ENCODE measurements around the gene RECQL5. TPM values are rescaled to one million over a fixed set of nuclear protein-coding genes. Genes with fewer than 3 reads are reported as not detected.
"Not testable (repeated sequence)": the region's sequence is repeated elsewhere in the genome, so short reads cannot be mapped to it uniquely, and the experiment has no call there.

Gene RECQL5
- total RNA-seq, 4 donors from 2014 or later: 25.1 to 129 (median 80.3) TPM

DNA sequence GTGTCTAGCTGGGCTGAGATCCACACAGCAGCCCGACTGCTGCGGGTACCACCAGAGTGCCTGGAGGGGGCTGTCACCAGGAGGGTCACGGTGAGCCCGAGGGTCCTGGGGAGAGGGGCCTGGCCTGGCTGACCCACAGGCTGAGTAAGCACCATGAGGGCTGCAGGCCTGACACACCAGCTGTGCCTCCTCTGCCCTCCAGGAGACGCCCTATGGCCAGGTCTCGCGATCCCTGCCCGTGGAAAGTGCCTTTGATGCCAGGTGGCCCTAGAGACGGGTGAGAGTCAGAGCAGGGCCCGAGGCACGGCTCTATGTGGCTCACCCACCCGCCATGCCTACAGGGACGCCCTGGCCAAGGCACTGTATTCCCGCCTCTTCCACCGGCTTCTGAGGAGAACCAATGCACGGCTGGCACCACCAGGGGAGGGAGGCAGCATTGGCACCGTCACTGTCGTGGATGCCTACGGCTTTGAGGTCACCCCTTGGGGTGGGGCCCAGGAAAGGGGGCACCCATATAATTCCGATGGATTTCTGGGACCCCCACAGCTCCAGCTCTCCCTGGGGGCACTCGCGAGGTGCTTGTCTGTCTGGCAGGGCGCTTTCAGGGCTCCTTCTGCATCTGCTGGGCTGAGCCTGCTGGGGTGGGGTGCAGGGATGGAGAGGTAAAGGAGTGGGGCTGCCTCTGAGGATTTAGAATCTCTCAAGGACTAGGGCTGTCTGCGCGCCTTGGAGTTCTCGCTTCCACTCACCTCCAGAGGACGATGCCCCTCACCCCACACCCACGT is 72.3 kb downstream of the RECQL5 start:
- in situ Hi-C loops (cut with MboI; ENCODE audit: low pct_ligation_motif_present in 1 of 4, low pct_unique_long_range_greater_than_20kb in 1 of 4, low sequenced_read_pairs in 3 of 4) (loop anchor here in 1 of 4 donors (10.0 kb wide), 1 partner anchor 170 kb away; no protein-coding TSS in a partner anchor), intact Hi-C loops (cut with DNase I; ENCODE audit: low total_unique reads) (loop anchor here (5.0 kb wide), 1 partner anchor 172 kb away; no protein-coding TSS in a partner anchor)
- WGBS, 2 donors (ENCODE audit: low coverage in 1 of 2): 80% methylated on average over 27 of the region's 28 CpGs; no CpG with 5 or more reads in 1 of the 2 donors

DNA sequence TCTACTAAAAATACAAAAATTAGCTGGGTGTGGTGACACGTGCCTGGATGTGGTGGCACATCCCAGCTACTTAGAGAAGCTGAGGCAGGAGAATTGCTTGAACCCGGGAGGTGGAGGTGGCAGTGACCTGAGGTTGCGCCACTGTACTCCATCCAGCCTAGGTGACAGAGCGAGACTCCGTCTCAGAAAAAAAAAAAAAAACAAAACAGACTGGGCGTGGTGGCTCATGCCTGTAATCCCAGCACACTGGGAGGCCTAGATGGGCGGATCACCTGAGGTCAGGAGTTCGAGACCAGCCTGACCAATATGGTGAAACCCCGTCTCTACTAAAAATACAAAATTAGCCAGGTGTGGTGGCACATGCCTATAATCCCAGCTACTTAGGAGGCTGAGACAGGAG is 73.5 kb downstream of the RECQL5 start:
- not testable (repeated sequence) for H3K27ac ChIP-seq, H3K9me3 ChIP-seq, H3K36me3 ChIP-seq, H3K4me3 ChIP-seq, DNase-seq, H3K27me3 ChIP-seq
- intact Hi-C loops (cut with DNase I; ENCODE audit: low total_unique reads): loop anchor here (5.0 kb wide), 1 partner anchor 171 kb away; no protein-coding TSS in a partner anchor
- in situ Hi-C loops (cut with MboI; ENCODE audit: low pct_ligation_motif_present in 1 of 4, low pct_unique_long_range_greater_than_20kb in 1 of 4, low sequenced_read_pairs in 3 of 4): loop anchor here in 1 of 4 donors (10.0 kb wide), 1 partner anchor 169 kb away; no protein-coding TSS in a partner anchor
- peaks cover 0 to 13% (median 9%) of the 10 kb centered on the region in 4 donors for H3K4me1 ChIP-seq
- 87 to 90% methylated on average over 2 to 9 of the region's 9 CpGs for WGBS, 2 donors (ENCODE audit: low coverage in 1 of 2)

More for the DNA sequence above, 72.3 kb downstream of the RECQL5 start:
- no peaks in the 10 kb centered on the region for H3K9me3 ChIP-seq
- H3K4me3 ChIP-seq: no peak overlapping the region
- H3K27me3 ChIP-seq: no peaks in the 10 kb centered on the region
- no peak for DNase-seq
- no peak overlapping the region for H3K27ac ChIP-seq
- H3K4me1 ChIP-seq: peaks cover 0 to 4% (median 1%) of the 10 kb centered on the region in 4 donors
- TF ChIP-seq, protein P1, sequence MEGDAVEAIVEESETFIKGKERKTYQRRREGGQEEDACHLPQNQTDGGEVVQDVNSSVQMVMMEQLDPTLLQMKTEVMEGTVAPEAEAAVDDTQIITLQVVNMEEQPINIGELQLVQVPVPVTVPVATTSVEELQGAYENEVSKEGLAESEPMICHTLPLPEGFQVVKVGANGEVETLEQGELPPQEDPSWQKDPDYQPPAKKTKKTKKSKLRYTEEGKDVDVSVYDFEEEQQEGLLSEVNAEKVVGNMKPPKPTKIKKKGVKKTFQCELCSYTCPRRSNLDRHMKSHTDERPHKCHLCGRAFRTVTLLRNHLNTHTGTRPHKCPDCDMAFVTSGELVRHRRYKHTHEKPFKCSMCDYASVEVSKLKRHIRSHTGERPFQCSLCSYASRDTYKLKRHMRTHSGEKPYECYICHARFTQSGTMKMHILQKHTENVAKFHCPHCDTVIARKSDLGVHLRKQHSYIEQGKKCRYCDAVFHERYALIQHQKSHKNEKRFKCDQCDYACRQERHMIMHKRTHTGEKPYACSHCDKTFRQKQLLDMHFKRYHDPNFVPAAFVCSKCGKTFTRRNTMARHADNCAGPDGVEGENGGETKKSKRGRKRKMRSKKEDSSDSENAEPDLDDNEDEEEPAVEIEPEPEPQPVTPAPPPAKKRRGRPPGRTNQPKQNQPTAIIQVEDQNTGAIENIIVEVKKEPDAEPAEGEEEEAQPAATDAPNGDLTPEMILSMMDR (IDR thresholded peaks at IDR 0.05): no peak
- no peak for TF ChIP-seq EP300 (IDR thresholded peaks at IDR 0.05; ENCODE audit: low read depth)
- no peak for TF ChIP-seq POLR2A (IDR thresholded peaks at IDR 0.05)
- no peak for TF ChIP-seq POLR2AphosphoS5 (IDR thresholded peaks at IDR 0.05)
- no peaks in the 10 kb centered on the region for H3K36me3 ChIP-seq

DNA sequence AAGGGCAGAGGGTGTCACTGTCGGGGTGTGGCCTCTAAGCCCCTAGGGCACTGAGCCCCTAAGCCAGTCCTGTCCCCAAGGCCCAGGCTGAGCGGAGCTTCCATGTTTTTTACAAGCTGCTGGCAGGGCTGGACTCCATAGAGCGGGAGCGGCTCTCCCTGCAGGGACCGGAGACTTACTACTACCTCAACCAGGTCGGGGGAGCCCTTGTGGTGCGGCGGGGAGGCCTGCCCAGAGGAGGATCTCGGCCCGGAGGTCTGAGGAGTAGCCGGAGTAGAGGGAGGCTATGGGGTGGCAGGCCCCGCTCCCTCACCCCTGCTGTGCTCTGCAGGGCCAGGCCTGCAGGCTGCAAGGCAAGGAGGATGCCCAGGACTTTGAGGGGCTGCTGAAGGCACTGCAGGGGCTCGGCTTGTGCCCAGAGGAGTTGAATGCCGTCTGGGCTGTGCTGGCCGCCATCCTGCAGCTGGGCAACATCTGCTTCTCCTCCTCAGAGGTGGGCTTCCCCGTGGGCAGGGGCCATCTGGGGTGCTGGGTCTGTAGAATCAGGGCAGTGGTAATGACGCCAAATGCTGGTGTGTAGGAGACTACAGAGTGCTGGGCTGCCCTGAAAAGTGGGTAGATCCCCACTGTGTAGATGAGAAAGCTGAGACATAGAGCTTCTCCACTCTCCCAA is 74.5 kb downstream of the RECQL5 start:
- peaks cover 3 to 22% (median 16%) of the 10 kb centered on the region in 4 donors for H3K4me1 ChIP-seq
- H3K36me3 ChIP-seq: no peaks in the 10 kb centered on the region
- TF ChIP-seq EP300 (IDR thresholded peaks at IDR 0.05; ENCODE audit: low read depth): no peak
- no peak for TF ChIP-seq POLR2A (IDR thresholded peaks at IDR 0.05)
- no peak for TF ChIP-seq POLR2AphosphoS5 (IDR thresholded peaks at IDR 0.05)
- TF ChIP-seq, protein P1 (IDR thresholded peaks at IDR 0.05): no peak
- in situ Hi-C loops (cut with MboI; ENCODE audit: low pct_ligation_motif_present in 1 of 4, low pct_unique_long_range_greater_than_20kb in 1 of 4, low sequenced_read_pairs in 3 of 4): loop anchor here in 1 of 4 donors (10.0 kb wide), 1 partner anchor 168 kb away; no protein-coding TSS in a partner anchor
- H3K9me3 ChIP-seq: no peaks in the 10 kb centered on the region
- no peak overlapping the region for H3K27ac ChIP-seq
- H3K27me3 ChIP-seq: no peaks in the 10 kb centered on the region
- intact Hi-C loops (cut with DNase I; ENCODE audit: low total_unique reads): loop anchor here (5.0 kb wide), 1 partner anchor 170 kb away; no protein-coding TSS in a partner anchor
- no peak for DNase-seq
- WGBS, 2 donors (ENCODE audit: low coverage in 1 of 2): 88% methylated on average over 11 of the region's 17 CpGs; no CpG with 5 or more reads in 1 of the 2 donors
- H3K4me3 ChIP-seq: no peak overlapping the region

DNA sequence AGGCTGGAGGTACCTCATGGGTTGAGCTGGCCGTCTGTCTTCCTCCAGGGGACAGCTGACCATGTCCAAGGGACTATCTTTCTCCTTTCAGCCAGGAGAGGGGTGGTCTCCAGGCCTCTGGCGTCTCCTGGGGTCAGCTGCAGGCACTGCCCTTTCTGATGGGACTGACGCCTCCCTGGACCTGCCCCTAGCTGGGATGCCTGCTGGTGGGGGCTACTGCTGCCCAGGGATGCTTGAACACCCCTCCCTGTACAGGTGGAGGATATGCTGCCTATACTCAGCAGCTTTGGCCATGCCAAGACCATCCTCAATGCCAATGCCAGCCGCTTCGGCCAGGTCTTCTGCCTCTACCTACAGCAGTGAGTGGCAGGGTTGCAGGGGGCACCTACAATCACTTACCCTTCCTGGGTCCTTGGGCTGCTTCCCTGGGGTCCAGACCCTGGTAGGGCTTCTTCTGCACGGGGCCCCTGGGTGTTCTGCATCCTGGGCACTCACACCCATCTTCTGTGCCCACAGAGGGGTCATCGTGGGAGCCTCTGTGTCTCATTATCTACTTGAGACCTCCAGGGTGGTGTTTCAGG is 75.1 kb downstream of the RECQL5 start:
- in situ Hi-C loops (cut with MboI; ENCODE audit: low pct_ligation_motif_present in 1 of 4, low pct_unique_long_range_greater_than_20kb in 1 of 4, low sequenced_read_pairs in 3 of 4) (loop anchor here in 1 of 4 donors (10.0 kb wide), 1 partner anchor 167 kb away; no protein-coding TSS in a partner anchor), intact Hi-C loops (cut with DNase I; ENCODE audit: low total_unique reads) (loop anchor here (5.0 kb wide), 1 partner anchor 170 kb away; no protein-coding TSS in a partner anchor)
- Histone ChIP-seq H3K36me3 (no peaks in the 10 kb centered on the region), H3K27me3 (no peaks in the 10 kb centered on the region), H3K9me3 (no peaks in the 10 kb centered on the region), H3K4me1 (peaks cover 9 to 28% (median 22%) of the 10 kb centered on the region in 4 donors), H3K4me3 (no peak overlapping the region), H3K27ac (no peak overlapping the region)
- WGBS, 2 donors (ENCODE audit: low coverage in 1 of 2): 93% methylated on average over 7 of the region's 7 CpGs; no CpG with 5 or more reads in 1 of the 2 donors
- TF ChIP-seq POLR2A (IDR thresholded peaks at IDR 0.05) (no peak), POLR2AphosphoS5 (IDR thresholded peaks at IDR 0.05) (no peak), EP300 (IDR thresholded peaks at IDR 0.05; ENCODE audit: low read depth) (no peak)
- TF ChIP-seq, protein P1 (IDR thresholded peaks at IDR 0.05): no peak
- DNase-seq: no peak
